ENCODE data around the gene TSC2.

The TSC2 gene

DNA sequence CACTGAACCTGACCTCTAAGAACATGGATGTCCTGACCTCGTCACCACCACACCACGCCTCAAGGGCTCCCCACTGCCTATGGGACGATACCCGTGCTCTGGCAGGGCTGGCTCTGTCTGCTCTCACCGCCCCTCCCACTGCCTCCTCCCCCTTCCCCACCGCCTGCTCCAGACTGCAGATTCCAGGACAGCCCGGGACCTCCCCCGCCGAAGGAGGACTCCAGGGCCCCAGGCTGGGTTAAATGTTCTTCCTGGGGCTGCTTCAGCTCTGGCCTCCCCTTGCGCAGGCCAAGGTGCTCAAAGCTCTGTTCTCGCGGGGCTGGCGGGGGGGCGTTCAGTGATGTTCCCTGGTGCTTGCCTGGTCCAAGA is 25.1 kb upstream of the TSC2 start:
- DNase-seq (ENCODE audit: extremely low read depth, insufficient read length) = no peak
- H3K4me3 ChIP-seq (replicated peaks; ENCODE audit: low read depth, low read length) = no peak overlapping the region
- H3K27me3 ChIP-seq (replicated peaks; ENCODE audit: control insufficient read depth, insufficient read depth, low read length) = peaks cover 7% of the 10 kb centered on the region
- TF ChIP-seq, protein P1, sequence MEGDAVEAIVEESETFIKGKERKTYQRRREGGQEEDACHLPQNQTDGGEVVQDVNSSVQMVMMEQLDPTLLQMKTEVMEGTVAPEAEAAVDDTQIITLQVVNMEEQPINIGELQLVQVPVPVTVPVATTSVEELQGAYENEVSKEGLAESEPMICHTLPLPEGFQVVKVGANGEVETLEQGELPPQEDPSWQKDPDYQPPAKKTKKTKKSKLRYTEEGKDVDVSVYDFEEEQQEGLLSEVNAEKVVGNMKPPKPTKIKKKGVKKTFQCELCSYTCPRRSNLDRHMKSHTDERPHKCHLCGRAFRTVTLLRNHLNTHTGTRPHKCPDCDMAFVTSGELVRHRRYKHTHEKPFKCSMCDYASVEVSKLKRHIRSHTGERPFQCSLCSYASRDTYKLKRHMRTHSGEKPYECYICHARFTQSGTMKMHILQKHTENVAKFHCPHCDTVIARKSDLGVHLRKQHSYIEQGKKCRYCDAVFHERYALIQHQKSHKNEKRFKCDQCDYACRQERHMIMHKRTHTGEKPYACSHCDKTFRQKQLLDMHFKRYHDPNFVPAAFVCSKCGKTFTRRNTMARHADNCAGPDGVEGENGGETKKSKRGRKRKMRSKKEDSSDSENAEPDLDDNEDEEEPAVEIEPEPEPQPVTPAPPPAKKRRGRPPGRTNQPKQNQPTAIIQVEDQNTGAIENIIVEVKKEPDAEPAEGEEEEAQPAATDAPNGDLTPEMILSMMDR (IDR thresholded peaks at IDR 0.05; ENCODE audit: insufficient read depth, low read length, poor library complexity, severe bottlenecking) = no peak
- no peaks in the 10 kb centered on the region for H3K36me3 ChIP-seq (ENCODE audit: control insufficient read depth, insufficient read depth, low read length)

DNA sequence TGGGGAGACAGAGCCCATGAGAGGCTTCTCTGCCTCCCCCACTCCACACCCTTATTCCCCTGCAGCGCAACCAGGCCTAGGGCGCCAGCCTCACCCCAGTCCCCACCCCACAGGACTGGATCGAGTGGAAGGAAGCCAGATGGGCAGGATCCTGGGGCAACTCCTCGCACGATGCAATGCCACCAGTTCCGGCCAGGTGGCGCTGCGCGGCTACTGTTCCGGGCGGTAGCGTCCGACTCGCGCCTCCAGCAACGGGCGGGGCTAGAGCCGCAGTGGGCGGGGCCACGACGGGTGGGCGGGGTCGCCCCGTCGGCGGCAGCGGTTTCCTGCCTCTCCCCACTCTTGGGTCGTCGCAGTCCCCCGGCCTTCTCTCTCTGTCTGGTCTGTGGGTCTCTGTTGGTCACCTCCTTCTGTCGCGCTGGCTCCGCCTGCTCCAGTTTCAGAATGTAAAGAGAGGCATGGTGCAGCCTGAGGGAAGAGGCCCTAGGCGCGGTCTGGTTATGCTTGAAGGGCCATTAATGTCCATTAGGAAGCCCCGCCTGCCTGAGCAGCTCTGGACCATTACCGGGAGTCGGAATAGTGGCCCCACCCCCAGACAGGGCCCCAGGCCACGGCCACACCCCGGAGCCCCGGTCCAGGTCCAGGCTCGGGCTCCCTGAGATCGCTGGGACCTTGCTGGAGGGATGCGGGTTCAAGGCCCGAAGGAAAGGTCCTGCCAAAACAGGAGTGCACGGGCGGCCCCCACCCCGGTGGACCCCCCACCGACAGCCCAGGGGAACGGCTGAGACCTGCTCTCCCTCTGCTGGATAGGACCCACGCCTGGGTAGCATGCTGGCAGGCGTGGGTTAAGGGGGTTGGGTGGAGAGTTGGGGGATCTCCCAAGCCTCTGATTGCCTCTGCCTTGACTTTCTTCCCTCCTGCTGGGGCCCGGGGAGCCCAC is 24.4 kb upstream of the TSC2 start:
- DNase-seq (ENCODE audit: extremely low read depth, insufficient read length) = peak; percentile 90
- H3K27me3 ChIP-seq (replicated peaks; ENCODE audit: control insufficient read depth, insufficient read depth, low read length) = peaks cover 10% of the 10 kb centered on the region
- H3K36me3 ChIP-seq (ENCODE audit: control insufficient read depth, insufficient read depth, low read length) = no peaks in the 10 kb centered on the region
- TF ChIP-seq, protein P1 (IDR thresholded peaks at IDR 0.05; ENCODE audit: insufficient read depth, low read length, poor library complexity, severe bottlenecking) = peak; percentile 88
- H3K4me3 ChIP-seq (replicated peaks; ENCODE audit: low read depth, low read length) = no peak overlapping the region; the same call in 1 of the 2 replicates

DNA sequence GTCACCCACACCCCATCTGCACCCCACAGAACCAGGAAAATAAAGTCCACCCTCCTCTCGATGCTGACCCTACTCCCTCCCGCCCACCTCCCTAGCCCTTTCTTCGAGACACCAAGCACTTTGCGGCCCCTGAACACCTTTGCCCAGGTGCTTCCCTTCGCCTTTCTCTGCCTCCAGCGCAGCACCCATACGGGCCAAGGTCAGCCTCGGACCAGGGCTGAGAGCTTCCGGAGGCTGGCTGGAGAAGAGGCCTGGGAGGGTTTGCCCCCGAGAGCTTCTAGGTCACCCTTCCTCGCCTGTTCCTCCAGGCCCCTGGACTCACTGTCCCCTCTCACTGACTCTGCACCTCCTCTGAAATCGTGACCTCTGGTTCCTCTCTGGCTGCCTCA is 23.8 kb upstream of the TSC2 start:
- H3K4me3 ChIP-seq (replicated peaks; ENCODE audit: low read depth, low read length) = no peak overlapping the region
- H3K36me3 ChIP-seq (ENCODE audit: control insufficient read depth, insufficient read depth, low read length) = no peaks in the 10 kb centered on the region
- DNase-seq (ENCODE audit: extremely low read depth, insufficient read length) = no peak
- TF ChIP-seq, protein P1 (IDR thresholded peaks at IDR 0.05; ENCODE audit: insufficient read depth, low read length, poor library complexity, severe bottlenecking) = no peak
- H3K27me3 ChIP-seq (replicated peaks; ENCODE audit: control insufficient read depth, insufficient read depth, low read length) = peaks cover 12% of the 10 kb centered on the region

DNA sequence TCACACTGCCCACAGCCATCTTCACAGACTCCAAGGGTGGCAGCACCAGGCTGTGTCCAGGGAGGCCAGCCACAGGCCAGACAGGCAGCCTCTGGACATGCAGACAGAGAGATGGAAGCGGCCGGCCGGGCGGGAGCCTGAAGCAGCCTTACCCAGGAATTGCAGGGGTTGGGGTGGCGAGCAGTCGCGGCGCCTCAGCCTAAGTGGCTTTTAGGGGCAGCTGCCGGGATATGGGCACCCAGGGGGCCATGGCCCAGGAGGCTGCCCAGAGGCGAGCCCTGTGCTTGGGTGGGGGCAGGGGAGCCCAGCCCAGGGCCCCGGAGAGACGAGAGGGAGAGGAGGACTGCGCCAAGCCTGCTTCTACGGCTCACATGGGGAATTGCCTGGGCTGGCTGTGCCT is 22.5 kb upstream of the TSC2 start:
- Histone ChIP-seq H3K27me3 (replicated peaks; ENCODE audit: control insufficient read depth, insufficient read depth, low read length) (peaks cover 12% of the 10 kb centered on the region), H3K4me3 (replicated peaks; ENCODE audit: low read depth, low read length) (no peak overlapping the region), H3K36me3 (ENCODE audit: control insufficient read depth, insufficient read depth, low read length) (no peaks in the 10 kb centered on the region)
- DNase-seq (ENCODE audit: extremely low read depth, insufficient read length) = no peak
- TF ChIP-seq, protein P1 (IDR thresholded peaks at IDR 0.05; ENCODE audit: insufficient read depth, low read length, poor library complexity, severe bottlenecking) = no peak

DNA sequence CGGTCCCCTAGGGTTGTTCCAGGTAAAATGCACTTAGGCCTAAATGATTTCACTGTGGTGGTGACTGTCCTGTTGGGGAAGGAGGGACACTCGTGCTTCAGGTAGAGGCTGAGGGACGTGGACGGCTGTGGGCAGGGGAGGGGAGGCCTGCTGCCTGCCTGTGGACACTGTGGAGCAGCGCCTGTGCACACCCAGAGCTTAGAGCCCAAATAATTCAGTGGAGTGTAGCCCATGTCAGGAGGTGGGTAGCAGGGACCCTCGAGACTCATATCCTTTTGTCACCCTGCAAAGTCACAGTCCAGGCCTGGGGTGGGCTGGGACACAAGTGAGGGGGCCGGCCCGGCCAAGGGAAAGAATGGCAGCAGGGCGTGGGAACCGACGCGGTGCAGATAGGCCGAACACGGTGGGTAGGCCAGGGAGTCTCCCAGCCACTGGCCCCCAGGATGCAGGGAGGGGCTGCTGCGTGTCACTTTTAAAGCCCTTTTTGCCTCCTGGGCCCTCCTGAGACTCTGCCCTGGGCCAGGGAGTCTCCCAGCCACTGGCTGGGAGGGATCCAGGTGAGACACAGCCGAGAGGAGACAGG is 21.8 kb upstream of the TSC2 start:
- H3K36me3 ChIP-seq (ENCODE audit: control insufficient read depth, insufficient read depth, low read length) = no peaks in the 10 kb centered on the region
- TF ChIP-seq, protein P1 (IDR thresholded peaks at IDR 0.05; ENCODE audit: insufficient read depth, low read length, poor library complexity, severe bottlenecking) = no peak
- H3K27me3 ChIP-seq (replicated peaks; ENCODE audit: control insufficient read depth, insufficient read depth, low read length) = peaks cover 12% of the 10 kb centered on the region
- H3K4me3 ChIP-seq (replicated peaks; ENCODE audit: low read depth, low read length) = no peak overlapping the region
- DNase-seq (ENCODE audit: extremely low read depth, insufficient read length) = no peak
